Stimulated activated CD4-positive, alpha-beta T cell treated with anti-CD3 and anti-CD28 coated beads, Interleukin-2, amount 100 ng/mL, for 4 hours (primary cell): ENCODE data around the gene MIPOL1.
"Not testable (repeated sequence)": the region's sequence is repeated elsewhere in the genome, so short reads cannot be mapped to it uniquely, and the experiment has no call there.

Experiments
- DNase-seq: peaks from one replicate; pipeline ENCODE4 v3.0.0-alpha.2; 2020; ENCODE audit warnings: low read depth

MIPOL1 gene

GRCh38 chr14:37546621-37547447 is 349.1 kb downstream of the MIPOL1 start:
- DNase-seq: no peak

DNA sequence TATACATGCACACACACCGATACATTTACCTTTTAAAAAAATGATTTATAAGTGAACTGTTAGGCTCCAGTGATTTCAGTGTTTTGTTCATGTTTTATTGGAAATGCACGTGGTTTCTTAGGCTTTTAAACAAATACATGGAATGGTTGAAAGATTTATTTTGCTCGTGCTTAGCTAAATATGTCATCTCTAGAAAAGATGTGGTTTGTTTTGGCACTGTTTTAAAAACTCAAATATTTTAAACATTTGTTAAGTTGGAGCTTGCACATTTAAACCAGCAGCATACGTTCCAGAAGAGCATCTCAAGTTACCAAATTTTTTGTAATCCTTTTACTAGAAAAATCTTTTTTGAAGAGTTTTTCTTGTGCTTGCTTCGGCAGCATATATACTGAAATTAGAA is 352.8 kb downstream of the MIPOL1 start:
- DNase-seq: no peak

GRCh38 chr14:37551119-37551518 is 353.4 kb downstream of the MIPOL1 start:
- DNase-seq: no peak

DNA sequence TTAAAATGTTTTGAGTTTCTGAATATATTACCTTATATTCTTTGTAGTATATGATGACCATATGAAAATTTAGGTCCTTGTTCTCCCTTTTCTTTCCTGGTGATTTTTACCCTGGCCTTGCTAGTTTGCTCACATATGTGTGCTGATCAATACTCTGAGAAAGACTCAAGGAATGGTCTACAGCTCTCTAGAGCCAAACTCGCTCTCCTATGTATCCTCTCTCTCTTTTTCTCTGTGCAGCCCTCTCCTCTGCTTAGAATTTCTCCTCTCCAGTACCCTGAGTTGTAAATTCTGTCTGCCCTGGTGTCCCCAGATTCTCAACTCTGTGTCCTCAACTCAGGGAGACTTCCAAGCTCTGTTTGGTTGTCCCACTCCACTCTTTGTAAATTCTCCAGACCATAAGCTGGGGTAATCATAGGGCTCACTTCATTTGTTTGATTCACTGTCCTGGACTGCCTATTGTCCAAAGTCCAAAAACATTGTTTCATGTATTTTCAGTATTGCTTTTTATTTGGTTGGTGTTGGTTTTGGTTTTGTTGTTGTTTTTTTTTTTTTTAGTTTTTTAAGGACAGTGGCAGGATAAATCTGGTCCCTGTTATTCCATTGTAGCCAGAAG is 356.3 kb downstream of the MIPOL1 start:
- no peak for DNase-seq

DNA sequence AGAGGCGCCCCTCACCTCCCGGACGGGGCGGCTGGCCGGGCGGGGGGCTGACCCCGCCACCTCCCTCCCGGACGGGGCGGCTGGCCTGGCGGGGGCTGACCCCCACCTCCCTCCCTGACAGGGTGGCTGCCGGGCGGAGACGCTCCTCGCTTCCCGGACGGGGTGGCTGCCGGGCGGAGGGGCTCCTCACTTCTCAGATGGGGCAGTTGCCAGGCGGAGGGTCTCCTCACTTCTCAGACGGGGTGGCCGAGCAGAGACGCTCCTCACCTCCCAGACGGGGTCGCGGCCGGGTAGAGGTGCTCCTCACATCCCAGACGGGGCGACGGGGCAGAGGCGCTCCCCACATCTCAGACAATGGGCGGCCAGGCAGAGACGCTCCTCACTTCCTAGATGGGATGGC is 357.9 kb downstream of the MIPOL1 start:
- DNase-seq: not testable (repeated sequence)

GRCh38 chr14:37558740-37559139 is 361.0 kb downstream of the MIPOL1 start:
- no peak for DNase-seq

- no peak for DNase-seq
Observed at GRCh38 chr14:37559386-37559785, 361.6 kb downstream of the MIPOL1 start.

GRCh38 chr14:37563189-37563588 is 365.5 kb downstream of the MIPOL1 start:
- no peak for DNase-seq

DNA sequence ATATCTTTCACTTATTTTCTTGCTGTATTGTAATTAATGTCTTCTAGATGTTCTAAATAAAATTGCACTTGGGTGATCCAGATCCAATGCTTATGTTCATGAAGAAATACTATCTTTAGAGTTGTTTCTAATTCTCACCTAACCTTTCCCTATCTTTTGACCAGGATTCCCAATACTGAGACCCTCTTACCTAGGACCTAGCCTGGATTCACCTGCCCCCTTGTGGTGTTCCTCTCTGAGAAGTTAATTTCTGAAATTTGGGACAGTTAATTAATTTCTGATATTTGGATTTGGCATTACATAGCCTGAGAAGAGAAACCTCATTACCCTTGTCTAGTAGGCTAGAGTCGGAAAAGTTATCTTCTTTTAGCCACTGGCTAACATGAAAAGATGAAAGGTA is 367.8 kb downstream of the MIPOL1 start:
- DNase-seq: no peak

DNA sequence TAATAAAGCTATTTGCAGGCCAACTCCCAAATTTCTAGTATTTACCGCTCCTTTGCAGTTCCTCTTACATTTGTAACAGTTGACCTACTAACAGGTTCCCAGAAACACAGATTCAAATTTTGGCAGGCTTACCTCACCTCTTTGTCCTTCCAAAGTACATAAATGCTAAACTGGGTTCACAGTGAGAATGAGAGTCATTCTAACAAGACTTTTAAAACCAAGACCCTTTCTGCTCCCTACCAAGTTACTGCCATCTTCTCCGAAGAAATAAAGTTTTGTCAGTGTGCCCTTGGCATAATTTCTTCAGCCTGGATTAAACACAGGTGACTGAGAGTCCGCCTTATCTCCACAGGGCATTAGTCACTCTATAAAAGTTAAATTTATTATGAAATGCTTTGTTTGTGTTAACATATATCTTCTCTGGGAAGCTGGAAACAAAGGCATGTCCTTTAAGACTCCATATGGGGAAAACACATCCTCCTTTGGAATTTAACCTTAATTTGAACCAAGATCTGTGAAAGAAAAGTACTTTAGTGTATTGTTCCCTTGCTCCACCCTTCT is 369.2 kb downstream of the MIPOL1 start:
- no peak for DNase-seq

DNA sequence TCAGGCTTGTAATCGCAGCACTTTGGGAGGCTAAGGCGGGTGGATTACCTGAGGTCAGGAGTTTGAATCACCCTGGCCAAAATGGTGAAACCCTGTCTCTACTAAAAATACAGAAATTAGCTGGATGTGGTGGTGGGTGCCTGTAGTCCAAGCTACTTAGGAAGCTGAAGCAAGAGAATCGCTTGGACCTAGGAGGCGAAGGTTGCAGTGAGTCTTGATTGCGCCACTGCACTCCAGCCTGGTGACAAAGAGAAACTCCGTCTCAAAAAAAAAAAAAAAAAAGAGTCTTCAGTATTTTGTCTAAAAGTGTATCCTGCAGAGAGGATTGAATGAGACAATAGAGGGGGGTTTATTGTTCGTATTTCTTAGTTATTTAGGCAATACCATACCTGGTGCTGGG is 372.0 kb downstream of the MIPOL1 start:
- no peak for DNase-seq

- no peak for DNase-seq
Observed at GRCh38 chr14:37571391-37571790, 373.7 kb downstream of the MIPOL1 start.

GRCh38 chr14:37573356-37573755 is 375.6 kb downstream of the MIPOL1 start:
- DNase-seq: no peak

GRCh38 chr14:37579274-37579673 is 381.5 kb downstream of the MIPOL1 start:
- no peak for DNase-seq

- DNase-seq: no peak
Observed at GRCh38 chr14:37580146-37580545, 382.4 kb downstream of the MIPOL1 start.

DNA sequence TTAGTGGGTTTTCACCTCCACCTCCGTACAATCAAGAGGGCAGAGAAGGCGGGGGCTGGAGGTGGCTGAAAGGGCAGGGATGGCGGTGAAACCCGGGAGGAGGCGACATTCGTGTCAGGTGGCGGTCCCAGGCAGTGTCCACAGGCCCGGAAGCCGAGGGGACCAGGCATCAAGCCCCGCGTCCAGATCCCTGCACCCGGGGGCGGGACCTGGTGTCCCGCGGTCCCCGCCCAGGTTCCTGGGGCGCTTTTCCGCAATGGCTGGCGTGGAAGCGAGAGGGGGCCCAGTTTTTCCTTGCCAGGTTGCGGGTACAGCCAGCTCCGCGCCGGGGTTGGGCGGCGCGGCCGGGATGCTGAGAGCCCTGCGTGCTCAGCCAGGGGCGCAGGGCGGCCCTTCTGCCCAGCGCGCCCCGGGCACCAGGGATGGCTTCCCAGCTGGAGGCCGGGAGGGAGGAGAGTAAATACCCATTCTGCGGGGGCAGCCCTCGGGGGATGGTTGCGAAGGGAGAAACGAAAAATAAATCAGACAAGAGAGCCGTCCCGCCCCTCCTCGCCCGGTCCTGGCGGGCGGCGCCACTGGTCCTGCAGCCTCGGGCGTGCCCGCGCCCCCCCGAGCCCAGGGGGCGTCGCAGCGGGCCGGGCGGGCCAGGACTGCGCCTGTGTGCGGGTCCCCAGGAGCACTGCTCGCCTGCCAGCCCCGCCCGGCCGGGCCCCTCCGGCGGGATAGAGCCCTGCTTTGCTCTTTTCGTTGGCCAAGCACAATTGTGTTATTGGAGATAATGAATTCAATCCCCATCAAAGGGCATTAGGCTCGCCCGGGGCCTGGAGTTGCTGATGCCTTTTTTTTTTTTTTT is 385.8 kb downstream of the MIPOL1 start:
- DNase-seq: no peak

GRCh38 chr14:37584211-37585100 is 386.7 kb downstream of the MIPOL1 start:
- DNase-seq: no peak

DNA sequence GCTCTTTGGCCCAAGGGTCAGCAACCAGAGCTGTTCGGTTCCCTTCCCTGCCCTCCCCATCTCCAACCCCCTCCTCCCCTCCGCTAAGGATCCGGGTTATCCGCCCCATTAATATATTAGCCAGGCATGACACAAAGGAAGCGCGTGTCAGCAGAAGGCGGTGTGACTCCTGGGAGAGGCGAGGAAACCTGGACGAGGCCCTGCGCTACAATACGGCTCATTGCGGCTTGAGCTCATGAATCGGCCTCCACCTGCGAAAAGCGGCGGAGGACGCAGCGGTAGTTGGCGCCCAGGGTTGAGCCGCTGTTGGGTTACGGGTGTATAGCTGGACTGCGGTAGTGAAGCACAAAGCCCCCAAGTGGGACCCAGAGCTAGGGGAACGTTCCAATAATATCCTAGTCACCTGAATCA is 387.4 kb downstream of the MIPOL1 start:
- DNase-seq: no peak

DNA sequence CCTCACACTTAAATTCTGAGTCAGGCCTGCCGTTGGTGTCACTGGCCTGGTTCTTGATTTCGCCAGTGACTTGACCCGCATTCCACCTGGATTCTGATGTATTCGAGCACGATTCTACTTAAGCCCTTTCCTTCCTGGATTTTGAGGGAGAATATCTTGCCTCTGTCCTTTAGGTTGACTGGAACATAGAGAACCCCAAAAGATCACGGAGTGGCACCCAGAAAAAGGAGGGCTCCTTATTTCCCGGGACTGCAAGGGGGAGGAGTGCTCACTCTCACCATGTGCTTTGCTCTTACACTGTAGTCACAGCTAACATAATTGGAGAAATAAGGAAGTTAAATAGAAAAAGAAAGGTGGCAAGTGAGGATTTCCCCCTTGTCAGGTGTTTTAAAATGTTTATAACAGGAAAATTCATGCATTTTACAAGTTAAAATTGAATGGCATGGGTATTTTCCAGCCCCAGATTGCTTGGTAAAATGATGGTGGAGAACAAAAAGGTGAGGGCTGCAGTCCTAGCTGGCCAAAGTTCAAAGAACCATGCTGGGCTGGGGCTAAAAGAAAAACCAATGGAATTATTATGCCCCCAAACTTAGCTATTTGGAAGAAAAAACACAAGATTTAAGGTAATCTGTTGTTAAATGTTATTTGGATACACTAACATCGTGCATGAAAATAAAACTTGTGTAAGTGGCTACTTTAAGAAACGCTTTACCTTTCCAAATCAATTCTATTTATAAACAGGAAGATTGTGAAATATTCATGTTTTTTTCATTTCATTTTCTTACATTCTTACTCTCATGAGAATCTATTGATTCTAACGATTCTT is 388.4 kb downstream of the MIPOL1 start:
- no peak for DNase-seq

- DNase-seq: no peak
Observed at GRCh38 chr14:37586797-37587130, 389.0 kb downstream of the MIPOL1 start.
